WI38 (cell line): Measurements from ENCODE around the gene HEPACAM.

ENCODE experiments used
- H3K4me3 ChIP-seq: 2 replicates; pipeline ENCODE4 v1.5.1; 2011; ENCODE audit warnings: low read depth, mild to moderate bottlenecking, control low read depth, low read length
- CTCF ChIP-seq: IDR thresholded peaks from 2 replicates; pipeline ENCODE4 v1.5.1; 2012; ENCODE audit warnings: low read depth, mild to moderate bottlenecking, control low read depth, low read length

Gene HEPACAM

GRCh38 chr11:124878759-124879492, 56.9 kb downstream of the HEPACAM start:
- no peak for TF ChIP-seq CTCF
- H3K4me3 ChIP-seq, result no peak overlapping the region

- no peak overlapping the region for H3K4me3 ChIP-seq
Observed at GRCh38 chr11:124877910-124878758, 57.7 kb downstream of the HEPACAM start.

GRCh38 chr11:124877631-124877909, 58.3 kb downstream of the HEPACAM start:
- no peak for TF ChIP-seq CTCF
- H3K4me3 ChIP-seq, result no peak overlapping the region

More at GRCh38 chr11:124877910-124878758, 57.7 kb downstream of the HEPACAM start:
- no peak for TF ChIP-seq CTCF

GRCh38 chr11:124876818-124877630, 58.8 kb downstream of the HEPACAM start:
- H3K4me3 ChIP-seq, result peak overlapping the region; percentile 69
- TF ChIP-seq CTCF, result no peak

GRCh38 chr11:124875943-124876817, 59.7 kb downstream of the HEPACAM start:
- H3K4me3 ChIP-seq, result peak overlapping the region; percentile 69
- TF ChIP-seq CTCF, result peak; percentile 55; the same call in 1 of the 2 replicates

GRCh38 chr11:124875401-124875800, 60.4 kb downstream of the HEPACAM start:
- H3K4me3 ChIP-seq, result peak overlapping the region; percentile 69
- no peak for TF ChIP-seq CTCF
